HEK293 (cell line): Measurements from ENCODE around the gene SNRNP70.

Experiments
- BCL6B ChIP-seq: fragments of 450-650 bp; formaldehyde crosslinking; IDR thresholded peaks from 2 replicates; pipeline ENCODE4 v1.5.1; 2017; ENCODE audit warnings: missing biosample characterization, missing genetic modification characterization
- KLF10 ChIP-seq: fragments of 450-650 bp; IDR thresholded peaks from 2 replicates; pipeline ENCODE4 v1.5.1; 2018; ENCODE audit warnings: missing biosample characterization, mild to moderate bottlenecking, missing genetic modification characterization
- MZF1 ChIP-seq: fragments of 450-650 bp; formaldehyde crosslinking; IDR thresholded peaks from 2 replicates; pipeline ENCODE4 v1.5.1; 2017; ENCODE audit warnings: missing biosample characterization, missing genetic modification characterization, borderline replicate concordance
- PRDM2 ChIP-seq: fragments of 450-650 bp; formaldehyde crosslinking; IDR thresholded peaks from 2 replicates; pipeline ENCODE4 v1.5.1; 2016; ENCODE audit warnings: missing biosample characterization, missing genetic modification characterization, borderline replicate concordance
- SP2 ChIP-seq: fragments of 450-650 bp; formaldehyde crosslinking; IDR thresholded peaks from 2 replicates; pipeline ENCODE4 v1.5.1; 2016; ENCODE audit warnings: missing biosample characterization, missing genetic modification characterization
- TSHZ1 ChIP-seq: fragments of 450-650 bp; formaldehyde crosslinking; IDR thresholded peaks from 2 replicates; pipeline ENCODE4 v1.5.1; 2016; ENCODE audit warnings: missing biosample characterization, missing genetic modification characterization, borderline replicate concordance
- YY2 ChIP-seq: fragments of 450-650 bp; formaldehyde crosslinking; IDR thresholded peaks from 2 replicates; pipeline ENCODE4 v1.5.1; 2016; ENCODE audit warnings: missing biosample characterization, missing genetic modification characterization
- ZBTB8A ChIP-seq: fragments of 450-650 bp; formaldehyde crosslinking; IDR thresholded peaks from 2 replicates; pipeline ENCODE4 v1.5.1; 2016; ENCODE audit warnings: missing biosample characterization, missing genetic modification characterization
- ZEB2 ChIP-seq: fragments of 450-650 bp; formaldehyde crosslinking; IDR thresholded peaks from 2 replicates; pipeline ENCODE4 v1.5.1; 2016; ENCODE audit warnings: missing biosample characterization, missing genetic modification characterization
- ZIC2 ChIP-seq: fragments of 450-650 bp; formaldehyde crosslinking; IDR thresholded peaks from 2 replicates; pipeline ENCODE4 v1.5.1; 2016; ENCODE audit warnings: missing biosample characterization, missing genetic modification characterization
- ZNF10 ChIP-seq: fragments of 450-650 bp; formaldehyde crosslinking; IDR thresholded peaks from 2 replicates; pipeline ENCODE4 v1.5.1; 2017; ENCODE audit warnings: missing biosample characterization, missing genetic modification characterization
- ZNF112 ChIP-seq: fragments of 450-650 bp; formaldehyde crosslinking; IDR thresholded peaks from 2 replicates; pipeline ENCODE4 v1.5.0; 2017; ENCODE audit warnings: missing biosample characterization, missing genetic modification characterization
- ZNF16 ChIP-seq: fragments of 450-650 bp; formaldehyde crosslinking; IDR thresholded peaks from 2 replicates; pipeline ENCODE4 v1.5.1; 2016; ENCODE audit warnings: low read depth, missing biosample characterization, missing genetic modification characterization
- ZNF18 ChIP-seq: fragments of 450-650 bp; formaldehyde crosslinking; IDR thresholded peaks from 2 replicates; pipeline ENCODE4 v1.5.1; 2016; ENCODE audit warnings: missing biosample characterization, missing genetic modification characterization
- ZNF280C ChIP-seq: fragments of 450-650 bp; formaldehyde crosslinking; IDR thresholded peaks from 2 replicates; pipeline ENCODE4 v1.5.1; 2016; ENCODE audit warnings: missing biosample characterization, missing genetic modification characterization
- ZNF302 ChIP-seq: fragments of 450-650 bp; formaldehyde crosslinking; IDR thresholded peaks from 2 replicates; pipeline ENCODE4 v1.5.1; 2016; ENCODE audit warnings: missing biosample characterization, missing genetic modification characterization, low read depth
- ZNF311 ChIP-seq: fragments of 450-650 bp; formaldehyde crosslinking; IDR thresholded peaks from 2 replicates; pipeline ENCODE4 v1.5.1; 2017; ENCODE audit warnings: missing biosample characterization, missing genetic modification characterization, borderline replicate concordance
- ZNF366 ChIP-seq: fragments of 450-650 bp; formaldehyde crosslinking; conservative IDR thresholded peaks from 2 replicates; pipeline ENCODE4 v1.5.1; 2016; ENCODE audit warnings: missing biosample characterization, missing genetic modification characterization
- ZNF654 ChIP-seq: fragments of 450-650 bp; formaldehyde crosslinking; IDR thresholded peaks from 2 replicates; pipeline ENCODE4 v1.5.1; 2016; ENCODE audit warnings: low read depth, missing biosample characterization, missing genetic modification characterization
- ZNF768 ChIP-seq: fragments of 450-650 bp; formaldehyde crosslinking; IDR thresholded peaks from 2 replicates; pipeline ENCODE4 v1.5.1; 2018; ENCODE audit warnings: missing biosample characterization, mild to moderate bottlenecking, missing genetic modification characterization
- ZNF791 ChIP-seq: fragments of 450-650 bp; formaldehyde crosslinking; IDR thresholded peaks from 2 replicates; pipeline ENCODE4 v1.5.1; 2016; ENCODE audit warnings: missing biosample characterization, missing genetic modification characterization
- ZNF792 ChIP-seq: fragments of 450-650 bp; formaldehyde crosslinking; IDR thresholded peaks from 2 replicates; pipeline ENCODE4 v1.5.1; 2016; ENCODE audit warnings: missing biosample characterization, missing genetic modification characterization
- ZSCAN18 ChIP-seq: fragments of 450-650 bp; formaldehyde crosslinking; IDR thresholded peaks from 2 replicates; pipeline ENCODE4 v1.5.1; 2016; ENCODE audit warnings: missing biosample characterization, missing genetic modification characterization

Gene SNRNP70

GRCh38 chr19:49150106-49150943, 65.1 kb downstream of the SNRNP70 start (continued):
- TF ChIP-seq PRDM2 (tag by site-specific recombination): no peak
- TF ChIP-seq ZSCAN18 (tag by site-specific recombination): no peak
- no peak for TF ChIP-seq ZNF791
- no peak for TF ChIP-seq ZNF302 (tag by site-specific recombination)
- TF ChIP-seq MZF1 (tag by site-specific recombination): no peak
- no peak for TF ChIP-seq ZNF768
- TF ChIP-seq ZEB2 (tag by site-specific recombination): peak; percentile 38; the same call in 1 of the 2 replicates
- no peak for TF ChIP-seq ZNF280C (tag by site-specific recombination)
- TF ChIP-seq ZNF311 (tag by site-specific recombination): no peak
- no peak for TF ChIP-seq BCL6B
- no peak for TF ChIP-seq ZNF112 (tag by site-specific recombination)
- no peak for TF ChIP-seq ZNF16 (tag by site-specific recombination)
- peak; percentile 48 for TF ChIP-seq ZNF366 (tag by site-specific recombination)
- TF ChIP-seq ZBTB8A: peak; percentile 29; the same call in 1 of the 2 replicates
- TF ChIP-seq ZIC2 (tag by site-specific recombination): peak; percentile 59
- no peak for TF ChIP-seq TSHZ1 (tag by site-specific recombination)
- peak; percentile 85 for TF ChIP-seq SP2 (tag by site-specific recombination)
- TF ChIP-seq KLF10: peak; percentile 46; the same call in 1 of the 2 replicates
- no peak for TF ChIP-seq ZNF654
- no peak for TF ChIP-seq YY2 (tag by site-specific recombination)
- no peak for TF ChIP-seq ZNF10 (tag by site-specific recombination)
- TF ChIP-seq ZNF18 (tag by site-specific recombination): no peak
- no peak for TF ChIP-seq ZNF792 (tag by site-specific recombination)
